GM21529 (cell line): Measurements from ENCODE around the gene MMP15.

ENCODE experiments used
- ATAC-seq: cut with Tn5 transposase; IDR thresholded peaks from one replicate; pipeline ENCODE4 v1.9.1; 2021; ENCODE audit not compliant: unreplicated experiment

The MMP15 gene

DNA sequence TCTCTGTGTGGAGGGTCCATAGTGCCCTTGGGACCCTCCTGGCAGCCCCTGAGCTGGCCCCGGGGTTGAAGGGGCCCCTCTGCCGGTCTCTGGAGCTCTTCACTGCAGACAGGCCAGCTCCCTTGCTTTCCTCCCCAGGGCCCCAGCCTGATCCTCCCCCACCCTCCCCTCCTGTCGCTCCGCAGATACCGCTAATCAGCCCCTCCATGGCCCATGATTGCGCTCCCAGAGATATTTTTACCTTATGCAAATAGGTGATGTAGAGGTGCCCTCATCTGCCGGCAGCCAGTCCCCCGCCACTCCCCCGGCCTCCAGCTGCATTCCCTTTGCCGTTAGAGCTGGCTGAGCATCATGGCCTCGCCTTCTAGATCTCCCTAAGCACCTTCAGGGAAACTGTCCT is 9.2 kb downstream of the MMP15 start:
- ATAC-seq, result no peak

DNA sequence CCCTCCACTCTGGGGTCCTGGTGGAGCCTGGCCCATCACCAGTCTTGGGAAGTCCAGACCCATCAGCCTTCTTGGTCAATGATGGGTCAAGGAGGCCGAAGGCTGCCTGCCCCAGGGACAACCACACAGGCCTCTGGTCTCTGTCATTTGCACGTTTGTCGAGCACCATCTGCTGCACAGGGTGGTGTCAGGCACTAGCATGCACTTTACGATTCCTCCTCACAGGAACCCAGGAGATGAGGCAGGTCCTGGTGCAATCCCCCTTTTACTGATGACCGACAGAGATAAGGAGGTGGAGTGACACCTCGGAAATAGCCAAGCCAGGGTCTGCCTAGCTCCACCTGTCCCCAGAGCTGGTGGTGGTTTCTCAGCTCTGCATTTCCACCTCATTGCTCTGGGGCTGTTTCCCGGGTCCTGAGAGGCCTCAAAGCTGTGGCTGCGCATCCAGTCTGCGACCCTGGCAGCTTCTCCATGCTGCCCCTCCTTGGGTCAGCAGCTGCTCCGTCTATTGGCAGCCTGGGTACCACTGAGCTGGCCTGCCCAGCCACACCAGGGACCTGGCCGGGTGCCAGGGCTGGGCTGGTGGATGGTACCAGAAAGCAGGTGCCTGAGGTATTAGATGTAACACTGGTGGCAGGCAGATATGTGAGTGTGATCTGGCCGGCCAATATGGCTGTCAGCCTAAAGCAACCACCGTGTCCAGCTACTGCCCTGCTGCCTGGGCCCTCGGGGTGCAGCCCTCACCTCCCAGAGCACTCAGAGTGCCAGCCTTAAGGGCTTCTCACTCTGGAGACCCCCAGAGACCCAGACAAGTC is 10.0 kb downstream of the MMP15 start:
- ATAC-seq, result no peak

DNA sequence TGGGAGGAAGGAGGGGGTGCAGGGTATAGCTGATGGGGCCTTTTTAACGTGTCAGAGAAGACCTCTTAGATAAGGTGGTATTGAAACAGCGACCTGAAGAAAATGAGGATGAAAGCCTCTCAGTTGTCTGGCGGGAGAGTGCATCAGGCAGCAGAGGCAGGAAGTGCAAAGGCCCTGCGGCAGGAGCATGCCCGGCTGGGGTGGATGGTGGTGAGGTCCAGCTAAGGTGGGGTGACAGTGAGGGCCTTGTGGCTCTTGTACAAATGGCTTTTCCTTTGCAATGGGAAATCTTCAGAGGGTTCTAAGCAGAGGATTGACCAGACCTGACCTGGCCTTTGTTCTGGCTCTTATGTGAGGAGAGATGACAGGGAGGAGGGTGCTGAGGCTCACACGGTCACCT is 11.4 kb downstream of the MMP15 start:
- ATAC-seq, result no peak

DNA sequence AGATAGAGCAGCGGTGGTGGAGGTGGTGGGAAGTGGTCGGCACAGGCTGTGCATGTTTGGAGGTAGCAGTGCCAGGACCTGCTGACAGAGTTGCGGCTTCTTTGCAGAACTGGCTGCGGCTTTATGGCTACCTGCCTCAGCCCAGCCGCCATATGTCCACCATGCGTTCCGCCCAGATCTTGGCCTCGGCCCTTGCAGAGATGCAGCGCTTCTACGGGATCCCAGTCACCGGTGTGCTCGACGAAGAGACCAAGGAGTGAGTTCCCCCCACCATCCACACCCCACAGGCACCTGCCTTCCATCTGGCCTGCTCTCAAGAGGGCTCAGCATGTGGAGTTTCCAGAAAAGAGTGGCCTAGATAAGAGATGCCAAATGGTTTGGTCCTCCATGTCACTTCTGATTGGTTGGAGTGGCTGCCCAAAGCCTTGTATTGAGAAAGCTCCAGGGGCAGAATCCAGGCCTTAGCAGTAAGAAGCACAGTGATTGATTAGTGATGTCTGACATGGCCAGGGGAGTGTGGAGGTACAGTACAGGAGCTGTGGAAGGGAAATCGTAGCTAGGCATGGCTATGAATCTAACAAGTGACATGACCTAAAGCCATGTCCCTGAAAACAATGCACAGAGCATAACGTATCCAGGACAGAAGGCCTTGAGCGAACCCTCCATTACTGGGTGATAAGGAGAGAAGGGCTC is 12.0 kb downstream of the MMP15 start:
- ATAC-seq, result no peak

DNA sequence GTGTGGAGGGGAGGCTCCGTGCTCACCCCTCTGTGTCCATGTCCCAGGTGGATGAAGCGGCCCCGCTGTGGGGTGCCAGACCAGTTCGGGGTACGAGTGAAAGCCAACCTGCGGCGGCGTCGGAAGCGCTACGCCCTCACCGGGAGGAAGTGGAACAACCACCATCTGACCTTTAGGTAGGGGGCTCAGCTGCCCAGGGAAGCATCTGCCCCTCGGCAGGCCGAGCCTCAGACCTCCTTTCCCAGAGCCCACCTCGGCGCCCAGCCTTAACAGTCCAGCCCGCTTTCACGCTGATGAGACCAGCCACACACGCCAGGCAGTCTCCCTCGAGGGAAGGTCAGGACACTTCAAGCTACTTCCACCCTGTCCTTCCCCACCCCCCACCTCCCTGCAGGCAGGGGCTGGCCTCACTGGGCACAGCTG is 12.7 kb downstream of the MMP15 start:
- no peak for ATAC-seq

DNA sequence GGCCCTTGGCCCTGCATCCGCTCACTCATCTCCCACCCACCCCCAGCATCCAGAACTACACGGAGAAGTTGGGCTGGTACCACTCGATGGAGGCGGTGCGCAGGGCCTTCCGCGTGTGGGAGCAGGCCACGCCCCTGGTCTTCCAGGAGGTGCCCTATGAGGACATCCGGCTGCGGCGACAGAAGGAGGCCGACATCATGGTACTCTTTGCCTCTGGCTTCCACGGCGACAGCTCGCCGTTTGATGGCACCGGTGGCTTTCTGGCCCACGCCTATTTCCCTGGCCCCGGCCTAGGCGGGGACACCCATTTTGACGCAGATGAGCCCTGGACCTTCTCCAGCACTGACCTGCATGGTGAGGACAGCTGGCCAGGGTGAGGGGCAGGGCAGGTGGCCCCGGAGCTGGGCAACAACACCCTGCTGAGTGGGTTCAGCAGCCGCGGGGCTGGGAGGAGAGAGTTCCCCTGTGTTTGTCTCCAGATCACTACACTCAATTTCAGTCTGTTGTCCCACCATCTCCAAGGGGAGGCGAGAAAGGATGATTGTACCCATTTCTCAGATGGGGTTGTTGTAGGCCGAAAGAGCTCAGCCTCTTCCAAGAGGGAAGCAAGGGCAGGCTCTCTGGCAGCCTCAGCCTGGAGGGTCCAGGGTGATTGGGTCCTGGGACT is 14.4 kb downstream of the MMP15 start:
- ATAC-seq, result no peak

DNA sequence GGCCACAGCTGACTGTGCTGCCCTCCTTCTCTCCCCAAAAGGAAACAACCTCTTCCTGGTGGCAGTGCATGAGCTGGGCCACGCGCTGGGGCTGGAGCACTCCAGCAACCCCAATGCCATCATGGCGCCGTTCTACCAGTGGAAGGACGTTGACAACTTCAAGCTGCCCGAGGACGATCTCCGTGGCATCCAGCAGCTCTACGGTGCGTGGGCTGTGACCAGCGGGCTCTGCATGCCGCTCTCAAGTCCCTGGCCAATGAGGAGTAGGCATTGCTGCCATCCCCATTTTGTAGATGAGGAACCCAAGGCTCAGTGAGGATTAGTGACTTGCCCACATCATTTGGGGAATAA is 14.9 kb downstream of the MMP15 start:
- ATAC-seq, result no peak

DNA sequence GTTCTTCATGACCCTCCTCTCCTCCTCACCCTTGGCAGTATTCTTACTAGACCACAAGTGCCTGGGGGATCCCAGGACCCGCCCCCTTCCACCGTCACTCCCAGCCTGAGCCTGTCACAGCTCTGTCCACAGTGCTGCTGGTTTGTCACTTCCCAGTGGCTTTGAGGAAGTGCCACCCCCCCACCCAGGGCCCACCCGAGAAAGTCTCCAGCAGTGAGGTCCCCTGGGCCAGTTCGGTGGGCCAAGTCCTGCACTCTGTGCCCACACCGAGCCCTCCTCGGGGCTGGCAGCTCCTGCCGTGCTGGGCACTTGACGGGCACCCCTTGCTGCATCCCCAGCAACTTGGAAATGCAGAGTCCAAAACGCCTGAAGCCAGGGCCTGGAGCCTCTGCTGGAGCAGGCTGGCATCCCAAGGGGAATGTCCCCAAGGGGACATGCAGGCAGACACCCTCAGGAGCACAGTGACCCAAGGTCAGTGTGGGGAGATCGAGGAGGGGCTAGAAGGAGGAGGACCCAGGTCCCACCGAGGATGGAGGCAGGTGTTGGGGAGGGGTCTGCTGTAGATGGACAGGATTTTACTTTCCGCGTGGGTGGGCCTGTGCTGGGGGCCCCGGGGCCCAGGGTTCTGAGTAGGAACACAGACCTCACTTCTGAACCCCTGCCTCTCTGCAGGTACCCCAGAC is 15.5 kb downstream of the MMP15 start:
- ATAC-seq, result no peak

DNA sequence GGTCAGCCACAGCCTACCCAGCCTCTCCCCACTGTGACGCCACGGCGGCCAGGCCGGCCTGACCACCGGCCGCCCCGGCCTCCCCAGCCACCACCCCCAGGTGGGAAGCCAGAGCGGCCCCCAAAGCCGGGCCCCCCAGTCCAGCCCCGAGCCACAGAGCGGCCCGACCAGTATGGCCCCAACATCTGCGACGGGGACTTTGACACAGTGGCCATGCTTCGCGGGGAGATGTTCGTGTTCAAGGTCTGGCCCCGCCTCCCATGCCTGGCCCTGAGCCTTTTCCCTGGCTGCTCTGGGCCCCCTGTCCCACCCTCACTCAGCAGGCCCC is 16.0 kb downstream of the MMP15 start:
- no peak for ATAC-seq

DNA sequence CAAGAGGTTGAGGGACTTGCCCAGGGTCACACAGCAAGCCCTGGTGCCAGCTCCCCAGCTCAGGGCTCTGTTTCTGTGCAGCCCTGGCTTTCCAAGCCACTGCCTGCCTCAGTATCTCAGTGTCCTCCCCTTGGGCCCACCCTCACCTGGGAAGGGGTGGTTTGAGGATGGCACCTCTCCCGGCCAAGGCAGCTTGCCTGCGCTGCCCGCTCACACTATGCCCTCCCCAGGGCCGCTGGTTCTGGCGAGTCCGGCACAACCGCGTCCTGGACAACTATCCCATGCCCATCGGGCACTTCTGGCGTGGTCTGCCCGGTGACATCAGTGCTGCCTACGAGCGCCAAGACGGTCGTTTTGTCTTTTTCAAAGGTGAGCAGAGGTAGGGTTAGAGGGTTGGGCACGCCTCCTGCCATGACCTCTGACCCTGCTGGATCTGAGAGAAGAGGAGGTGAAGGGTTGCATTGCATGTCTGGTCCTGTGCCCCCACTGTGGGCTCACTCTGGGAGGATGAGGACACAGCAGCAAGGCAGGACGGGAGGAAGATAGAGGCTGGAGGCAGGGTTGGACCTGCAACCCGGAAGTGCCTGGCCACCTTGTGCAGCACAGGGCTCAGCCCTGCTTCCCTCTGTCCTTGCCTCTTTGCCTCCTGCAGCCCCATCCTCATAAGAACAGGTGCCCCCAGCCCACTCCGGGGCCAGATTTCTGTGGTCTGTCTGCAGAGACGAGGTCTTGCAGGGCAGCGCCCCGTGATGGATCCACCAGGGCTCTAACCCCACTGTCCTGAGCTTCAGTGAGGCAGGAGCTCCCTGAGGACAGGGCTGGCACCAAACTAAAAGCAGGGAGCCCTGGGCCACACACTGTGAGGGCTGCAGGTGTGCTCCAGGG is 16.7 kb downstream of the MMP15 start:
- ATAC-seq, result no peak

DNA sequence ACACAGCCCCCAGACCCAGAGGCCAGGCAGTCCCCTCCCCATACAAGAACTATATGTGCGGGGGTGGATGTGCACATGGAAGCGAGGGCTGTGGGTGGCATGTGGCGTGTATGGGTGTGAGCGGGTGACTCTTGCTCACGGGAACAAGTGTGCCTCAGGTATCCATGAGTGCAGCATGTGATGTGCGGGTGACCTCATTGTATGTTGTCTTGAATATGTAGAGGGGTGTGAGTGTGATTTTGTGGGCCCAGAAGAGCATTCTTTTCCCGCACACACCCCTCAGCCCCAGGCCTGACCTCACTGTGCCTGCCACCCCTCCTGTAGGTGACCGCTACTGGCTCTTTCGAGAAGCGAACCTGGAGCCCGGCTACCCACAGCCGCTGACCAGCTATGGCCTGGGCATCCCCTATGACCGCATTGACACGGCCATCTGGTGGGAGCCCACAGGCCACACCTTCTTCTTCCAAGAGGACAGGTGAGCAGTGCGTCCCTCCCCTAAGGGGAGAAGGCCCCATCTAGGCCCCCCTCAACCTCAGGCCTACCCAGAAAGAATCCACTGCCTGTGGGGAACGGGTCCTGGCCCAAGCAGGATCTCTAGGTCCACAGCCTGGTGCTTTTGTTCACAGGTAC is 17.4 kb downstream of the MMP15 start:
- no peak for ATAC-seq

DNA sequence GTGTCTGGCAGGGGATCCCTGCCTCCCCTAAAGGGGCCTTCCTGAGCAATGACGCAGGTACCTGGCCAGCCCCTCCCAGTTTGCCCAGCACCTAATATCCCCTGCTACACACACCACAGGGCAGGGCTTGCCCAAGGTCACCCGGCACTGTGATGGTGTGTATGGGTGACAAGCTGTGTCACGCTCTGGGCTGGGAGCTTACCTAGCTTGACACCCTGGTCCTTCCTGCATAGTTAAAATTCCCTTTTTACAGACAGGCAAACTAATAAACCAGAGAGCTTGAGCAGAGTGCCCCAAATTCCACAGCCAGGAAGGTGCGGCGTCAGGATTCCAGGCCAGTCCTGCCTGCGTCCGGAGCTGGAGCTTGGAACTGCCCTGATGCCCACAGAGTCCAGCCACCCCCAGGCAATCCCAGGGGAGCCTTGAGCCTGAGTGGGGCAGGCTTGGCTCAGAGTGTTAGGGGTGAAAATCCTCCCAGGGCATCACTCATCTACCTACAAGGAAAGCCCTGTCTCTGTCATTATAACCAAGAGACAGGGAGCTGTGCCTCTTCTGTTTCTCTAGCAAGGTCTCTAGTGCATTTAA is 18.1 kb downstream of the MMP15 start:
- ATAC-seq, result no peak

DNA sequence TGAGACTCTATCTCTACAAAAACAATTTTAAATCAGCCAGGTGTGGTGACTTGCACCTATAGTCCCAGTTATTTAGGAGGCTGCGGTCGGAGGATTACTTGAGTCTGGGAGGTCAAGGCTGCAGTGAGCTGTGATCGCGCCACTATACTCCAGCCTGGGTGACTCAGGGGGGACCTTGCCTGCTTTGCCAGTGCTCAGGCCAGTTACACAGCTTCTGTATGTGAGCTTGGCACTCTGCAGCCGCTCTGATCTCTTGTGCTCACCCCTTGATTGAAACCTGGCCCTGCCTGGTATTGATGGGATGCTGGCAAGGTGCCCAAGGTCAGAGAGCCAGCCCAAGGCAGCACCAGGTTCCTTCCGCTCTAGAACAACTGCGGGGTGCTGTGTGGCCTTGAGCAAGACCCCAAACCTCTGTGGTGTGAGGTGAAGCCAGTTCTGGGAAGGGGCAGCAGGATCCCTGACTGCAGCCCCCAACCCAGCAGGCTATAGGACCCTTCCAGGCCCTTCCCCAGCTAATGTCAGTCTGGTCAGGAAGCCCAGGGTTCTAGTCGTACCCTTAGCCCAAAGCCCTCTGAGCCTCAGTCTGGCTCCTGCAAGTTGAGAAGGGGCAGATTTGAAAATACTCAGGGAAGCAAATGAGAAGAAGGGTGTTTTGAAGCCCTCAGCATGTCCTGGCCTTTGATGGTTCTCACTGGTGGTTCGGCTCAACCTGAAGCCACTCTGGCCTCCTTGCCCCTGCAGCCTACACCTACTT is 18.9 kb downstream of the MMP15 start:
- ATAC-seq, result no peak

DNA sequence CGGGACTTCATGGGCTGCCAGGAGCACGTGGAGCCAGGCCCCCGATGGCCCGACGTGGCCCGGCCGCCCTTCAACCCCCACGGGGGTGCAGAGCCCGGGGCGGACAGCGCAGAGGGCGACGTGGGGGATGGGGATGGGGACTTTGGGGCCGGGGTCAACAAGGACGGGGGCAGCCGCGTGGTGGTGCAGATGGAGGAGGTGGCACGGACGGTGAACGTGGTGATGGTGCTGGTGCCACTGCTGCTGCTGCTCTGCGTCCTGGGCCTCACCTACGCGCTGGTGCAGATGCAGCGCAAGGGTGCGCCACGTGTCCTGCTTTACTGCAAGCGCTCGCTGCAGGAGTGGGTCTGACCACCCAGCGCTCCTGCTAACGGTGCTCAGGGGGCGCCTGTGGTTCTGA is 19.5 kb downstream of the MMP15 start:
- no peak for ATAC-seq

DNA sequence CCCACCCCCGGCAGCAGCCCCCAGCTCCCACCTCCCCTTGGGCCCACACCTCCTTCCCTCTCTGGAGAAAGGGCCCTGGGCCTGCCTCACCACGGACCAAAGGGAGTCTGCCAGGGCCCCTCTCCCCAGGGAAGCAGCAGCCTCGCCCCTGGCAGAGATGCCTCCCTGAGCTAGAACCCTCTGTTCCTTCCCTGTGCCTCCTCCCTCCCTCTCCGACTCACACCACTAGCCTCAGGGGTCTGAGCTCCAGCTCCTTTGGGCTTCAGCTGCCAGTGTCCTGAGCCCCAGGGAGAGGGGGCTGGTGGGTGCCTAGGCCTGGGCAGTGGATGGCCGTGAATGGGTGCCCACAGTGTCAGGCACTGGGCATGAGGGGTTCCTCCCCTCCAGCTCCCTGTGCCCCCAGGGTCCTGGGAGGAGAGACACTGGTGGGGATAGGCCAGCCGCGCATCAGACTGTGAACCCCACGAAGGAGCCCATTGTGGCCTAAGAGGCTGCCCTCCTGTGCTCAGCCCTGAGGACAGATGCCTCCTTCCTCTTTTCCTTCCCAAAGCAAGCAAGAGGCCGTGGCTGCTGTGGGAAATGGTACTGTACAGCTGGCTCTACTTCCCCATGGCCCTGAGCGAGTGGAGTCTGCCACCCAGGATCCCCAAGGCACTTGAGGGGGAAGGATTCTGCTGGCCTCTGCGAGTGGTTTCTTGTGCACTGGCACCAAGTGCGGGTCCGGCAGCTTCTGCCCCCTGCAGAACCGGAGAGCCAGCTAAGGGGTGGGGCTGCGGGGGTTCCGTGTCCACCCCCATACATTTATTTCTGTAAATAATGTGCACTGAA is 20.7 kb downstream of the MMP15 start:
- no peak for ATAC-seq

DNA sequence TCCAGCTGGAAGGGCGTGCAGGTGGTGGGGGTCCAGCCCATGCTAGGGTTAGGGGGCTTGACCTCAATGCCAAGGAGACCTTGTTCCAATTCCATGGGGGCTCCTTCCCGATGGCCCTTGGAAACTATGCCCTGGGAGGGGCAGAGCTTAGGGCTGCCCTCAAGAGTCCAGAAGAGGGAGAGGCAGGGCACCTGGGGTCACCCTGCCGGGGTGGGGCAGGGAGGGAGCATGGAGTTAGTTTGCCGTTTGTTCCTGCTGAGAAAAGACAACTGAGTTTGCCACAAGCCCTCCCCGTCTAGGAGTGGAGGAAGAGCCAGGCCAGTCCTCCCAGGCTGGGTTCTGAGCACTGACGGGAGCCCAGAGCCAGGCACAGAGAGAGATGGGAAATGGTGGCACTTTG is 21.4 kb downstream of the MMP15 start:
- ATAC-seq, result no peak

DNA sequence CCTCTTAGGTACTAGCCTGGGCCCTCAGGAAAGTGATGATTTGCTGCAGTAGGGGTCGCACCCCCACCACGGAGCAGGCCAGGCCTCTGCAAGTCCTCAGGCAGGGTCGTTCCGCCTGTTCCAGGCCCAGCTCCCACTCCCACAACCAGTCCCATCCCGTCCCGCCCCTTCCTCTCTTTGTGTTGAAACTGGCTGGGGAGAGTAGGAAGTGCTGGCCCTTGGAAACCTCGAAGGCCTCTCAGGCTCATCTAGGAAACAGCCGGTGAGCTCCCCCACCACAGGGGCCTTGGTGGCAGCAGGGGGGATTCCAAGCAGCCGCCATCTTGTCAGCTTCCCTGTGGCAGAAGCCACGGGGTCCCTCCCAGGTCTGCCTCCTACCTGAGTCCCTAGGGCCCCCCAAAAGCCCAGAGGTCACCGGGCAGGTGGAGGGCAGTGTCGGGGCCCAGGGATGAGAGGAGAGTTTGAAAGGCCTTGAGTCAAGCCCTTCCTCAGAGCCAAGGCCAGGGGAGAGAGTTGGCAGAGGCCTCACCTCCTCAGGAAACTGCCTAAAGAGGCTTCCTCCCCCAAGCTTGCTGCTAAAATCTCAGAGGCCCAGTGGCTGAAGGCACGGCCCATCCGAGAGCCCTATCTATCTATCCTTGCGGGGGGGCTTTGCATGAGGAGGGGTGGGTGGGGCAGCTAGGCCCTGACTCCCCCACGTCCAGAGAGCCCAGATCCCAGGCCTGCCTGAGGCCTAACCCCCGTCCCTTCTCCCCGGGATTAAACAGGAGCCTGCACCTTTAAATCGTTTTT is 22.2 kb downstream of the MMP15 start:
- ATAC-seq, result no peak
